GM19193 (cell line): Measurements from ENCODE around the gene LYSMD4.

Experiments
- POLR2A ChIP-seq: IDR thresholded peaks from 4 replicates; pipeline ENCODE4 v1.6.1; 2011; ENCODE audit not compliant: insufficient read depth, insufficient read length; ENCODE audit errors: extremely low read depth

LYSMD4 gene

GRCh38 chr15:99686290-99686689 is 46.9 kb downstream of the LYSMD4 start:
- TF ChIP-seq POLR2A, result no peak

- no peak for TF ChIP-seq POLR2A
Measured at GRCh38 chr15:99683000-99683670, 50.1 kb downstream of the LYSMD4 start.

- TF ChIP-seq POLR2A, result no peak
Measured at GRCh38 chr15:99682455-99682854, 50.8 kb downstream of the LYSMD4 start.

- TF ChIP-seq POLR2A, result no peak
Measured at GRCh38 chr15:99681990-99682389, 51.2 kb downstream of the LYSMD4 start.

GRCh38 chr15:99680276-99680675 is 53.0 kb downstream of the LYSMD4 start:
- TF ChIP-seq POLR2A, result no peak

GRCh38 chr15:99677540-99678134 is 55.6 kb downstream of the LYSMD4 start:
- no peak for TF ChIP-seq POLR2A
